Peyer's patch (tissue), 4 donors: Measurements from ENCODE around the gene INTS1. TPM values are rescaled to one million over a fixed set of nuclear protein-coding genes. Genes with fewer than 3 reads are reported as not detected.
A peak's percentile ranks its signal among the peaks of the same experiment; 100 is the strongest.

Experiments
- DNase-seq, 3 donors: peaks; one replicate each; pipeline ENCODE4 v3.0.0-alpha.2; 2017 to 2019
- H3K27ac ChIP-seq, 4 donors: fragments of 200-600 bp; sonication (generic); one replicate each; pipeline ENCODE4 v1.5.1; 2016 to 2019
- H3K27me3 ChIP-seq, 2 donors: fragments of 200-600 bp; sonication (generic); one replicate each; pipeline ENCODE4 v1.5.1; 2019
- H3K36me3 ChIP-seq, 3 donors: fragments of 200-600 bp; sonication (generic); one replicate each; pipeline ENCODE4 v1.5.1; 2016 to 2019
- H3K4me1 ChIP-seq, 4 donors: fragments of 200-600 bp; sonication (generic); one replicate each; pipeline ENCODE4 v1.5.1; 2016 to 2019
- H3K4me3 ChIP-seq, 4 donors: fragments of 200-600 bp; sonication (generic); 1 replicate in 3 of 4; 2 replicates in 1 of 4; pipeline ENCODE4 v1.5.1; 2016 to 2019; ENCODE audit warnings: mild to moderate bottlenecking in 1 of 4
- H3K9me3 ChIP-seq, 4 donors: fragments of 200-600 bp; sonication (generic); one replicate each; pipeline ENCODE4 v1.5.1; 2016 to 2019; ENCODE audit warnings: mild to moderate bottlenecking in 1 of 4
- CTCF ChIP-seq, 6 experiments: fragments of 450-650 bp in 4 of 6; fragments of 200-600 bp in 2 of 6; sonication (generic) in 1 of 6; IDR thresholded peaks; one replicate each; pipeline ENCODE4 v1.5.1; 2017 to 2019; ENCODE audit warnings: antibody characterized with exemption in 6 of 6, mild to moderate bottlenecking in 3 of 6, moderate library complexity in 1 of 6
- POLR2A ChIP-seq, 2 donors: fragments of 450-650 bp; IDR thresholded peaks; one replicate each; pipeline ENCODE4 v1.5.1; 2017; ENCODE audit warnings: antibody characterized with exemption in 2 of 2, mild to moderate bottlenecking in 2 of 2, moderate library complexity in 2 of 2
- total RNA-seq, 4 donors: library from RNA; depleted of rRNA; stranded (reverse); fragments of >200 nt; gene quantifications; one replicate each; pipeline ENCODE4 v1.1.0, GENCODE V29; 2016

The INTS1 gene
- total RNA-seq, 4 donors from 2014 or later, result 84.4 to 192 (median 108) TPM

GRCh38 chr7:1475991-1476390, 28.2 kb downstream of the INTS1 start:
- Histone ChIP-seq H3K36me3 (peaks cover 0 to 85% (median 0%) of the 10 kb centered on the region in 3 donors), H3K9me3 (no peaks in the 10 kb centered on the region), H3K4me3 (no peak overlapping the region), H3K27me3 (no peaks in the 10 kb centered on the region), H3K27ac (no peak overlapping the region), H3K4me1 (peaks cover 0 to 7% (median 0%) of the 10 kb centered on the region in 4 donors)
- no peak for DNase-seq
- no peak for TF ChIP-seq POLR2A (IDR thresholded peaks at IDR 0.05)
- no peak for TF ChIP-seq CTCF (IDR thresholded peaks at IDR 0.05)

- no peak for TF ChIP-seq CTCF (IDR thresholded peaks at IDR 0.05)
- no peak for TF ChIP-seq POLR2A (IDR thresholded peaks at IDR 0.05)
- no peak overlapping the region for H3K27ac ChIP-seq
- H3K9me3 ChIP-seq, result no peaks in the 10 kb centered on the region
- H3K27me3 ChIP-seq, result no peaks in the 10 kb centered on the region
- peaks cover 0 to 85% (median 0%) of the 10 kb centered on the region in 3 donors for H3K36me3 ChIP-seq
- no peak for DNase-seq
- peaks cover 0 to 7% (median 0%) of the 10 kb centered on the region in 4 donors for H3K4me1 ChIP-seq
- no peak overlapping the region for H3K4me3 ChIP-seq
These were observed 28.8 kb downstream of the INTS1 start for GRCh38 chr7:1475393-1475792.

- DNase-seq, result no peak
- Histone ChIP-seq H3K27ac (peak overlapping the region in 1 of 4 donors; percentile 15), H3K4me1 (peaks cover 0 to 7% (median 0%) of the 10 kb centered on the region in 4 donors), H3K36me3 (peaks cover 0 to 86% (median 0%) of the 10 kb centered on the region in 3 donors), H3K27me3 (no peaks in the 10 kb centered on the region), H3K9me3 (no peaks in the 10 kb centered on the region), H3K4me3 (no peak overlapping the region)
- TF ChIP-seq CTCF (IDR thresholded peaks at IDR 0.05) (no peak), POLR2A (IDR thresholded peaks at IDR 0.05) (no peak)
These were observed 29.5 kb downstream of the INTS1 start for GRCh38 chr7:1474736-1475135.

GRCh38 chr7:1473864-1474512, 30.2 kb downstream of the INTS1 start:
- Histone ChIP-seq H3K27ac (peak overlapping the region in 1 of 4 donors; percentile 15), H3K4me3 (no peak overlapping the region), H3K9me3 (no peaks in the 10 kb centered on the region), H3K27me3 (no peaks in the 10 kb centered on the region), H3K36me3 (peaks cover 0 to 87% (median 0%) of the 10 kb centered on the region in 3 donors), H3K4me1 (peaks cover 0 to 7% (median 0%) of the 10 kb centered on the region in 4 donors)
- peak; percentile 70 to 95 (median 95) for DNase-seq
- peak; percentile 77 to 98 (median 94) for TF ChIP-seq CTCF (IDR thresholded peaks at IDR 0.05)
- TF ChIP-seq POLR2A (IDR thresholded peaks at IDR 0.05), result no peak

GRCh38 chr7:1470901-1471300, 33.3 kb downstream of the INTS1 start:
- no peak for TF ChIP-seq POLR2A (IDR thresholded peaks at IDR 0.05)
- no peak for TF ChIP-seq CTCF (IDR thresholded peaks at IDR 0.05)
- Histone ChIP-seq H3K4me3 (no peak overlapping the region), H3K4me1 (peaks cover 0 to 25% (median 4%) of the 10 kb centered on the region in 4 donors), H3K9me3 (no peaks in the 10 kb centered on the region), H3K27ac (no peak overlapping the region), H3K27me3 (no peaks in the 10 kb centered on the region), H3K36me3 (peaks cover 0 to 56% (median 0%) of the 10 kb centered on the region in 3 donors)
- no peak for DNase-seq
